Brain microvascular endothelial cell (primary cell): ENCODE measurements around the gene CRTC1.

ENCODE experiments used
- DNase-seq: peaks from one replicate; pipeline ENCODE4 v3.0.0-alpha.2; 2020
- H3K27ac ChIP-seq: fragments of 250-450 bp; sonication (Bioruptor Pico); 2 replicates; pipeline ENCODE4 v1.5.1; 2020; ENCODE audit warnings: mild to moderate bottlenecking, moderate library complexity
- H3K27me3 ChIP-seq: fragments of 250-450 bp; sonication (Bioruptor Pico); replicated peaks from 2 replicates; pipeline ENCODE4 v1.5.1; 2020; ENCODE audit warnings: mild to moderate bottlenecking
- H3K36me3 ChIP-seq: fragments of 250-450 bp; sonication (Bioruptor Pico); replicated peaks from 2 replicates; pipeline ENCODE4 v1.5.1; 2020; ENCODE audit warnings: mild to moderate bottlenecking
- H3K4me3 ChIP-seq: 2 replicates; pipeline ENCODE4 v1.5.1; 2011; ENCODE audit warnings: low read depth, mild to moderate bottlenecking, control low read depth, low read length, moderate library complexity
- CTCF ChIP-seq: IDR thresholded peaks from 2 replicates; pipeline ENCODE4 v1.5.1; 2011; ENCODE audit warnings: low read depth, mild to moderate bottlenecking, moderate library complexity, low read length, control low read depth, inconsistent platforms; ENCODE audit errors: missing control alignments
- in situ Hi-C: cut with HindIII; loops from 2 replicates; pipeline ENCODE4 v1.10.0; 2017; ENCODE audit warnings: low sequenced_read_pairs, low pct_ligation_motif_present

CRTC1 gene

GRCh38 chr19:18656337-18657086 lies 27.0 kb upstream of the CRTC1 start:
- Histone ChIP-seq H3K27ac (no peak overlapping the region), H3K36me3 (no peaks in the 10 kb centered on the region), H3K27me3 (no peaks in the 10 kb centered on the region), H3K4me3 (no peak overlapping the region)
- no peak for TF ChIP-seq CTCF
- no peak for DNase-seq
- in situ Hi-C loops, result no loop called here

GRCh38 chr19:18657590-18658365 lies 25.7 kb upstream of the CRTC1 start:
- H3K27ac ChIP-seq, result peak overlapping the region; percentile 34
- H3K4me3 ChIP-seq, result no peak overlapping the region
- TF ChIP-seq CTCF, result no peak
- DNase-seq, result peak; percentile 95
- no peaks in the 10 kb centered on the region for H3K27me3 ChIP-seq
- in situ Hi-C loops, result no loop called here
- no peaks in the 10 kb centered on the region for H3K36me3 ChIP-seq

- no peaks in the 10 kb centered on the region for H3K27me3 ChIP-seq
- no peaks in the 10 kb centered on the region for H3K36me3 ChIP-seq
- no peak for TF ChIP-seq CTCF
- H3K4me3 ChIP-seq, result no peak overlapping the region
- DNase-seq, result no peak
- in situ Hi-C loops, result no loop called here
- peak overlapping the region; percentile 34 for H3K27ac ChIP-seq
These were observed 25.1 kb upstream of the CRTC1 start for GRCh38 chr19:18658366-18658855.

GRCh38 chr19:18659281-18660050 lies 24.0 kb upstream of the CRTC1 start:
- H3K27ac ChIP-seq, result peak overlapping the region; percentile 65
- H3K27me3 ChIP-seq, result no peaks in the 10 kb centered on the region
- in situ Hi-C loops, result no loop called here

More at GRCh38 chr19:18659281-18660050, 24.0 kb upstream of the CRTC1 start:
- Histone ChIP-seq H3K36me3 (no peaks in the 10 kb centered on the region), H3K4me3 (no peak overlapping the region)
- no peak for TF ChIP-seq CTCF
- no peak for DNase-seq
